22Rv1 (cell line): Measurements from ENCODE around the gene CLHC1.

ENCODE experiments used
- ZFX ChIP-seq: fragments of 450-650 bp; IDR thresholded peaks from 2 replicates; pipeline ENCODE4 v1.6.1; 2017; ENCODE audit warnings: antibody characterized with exemption, borderline replicate concordance
- TF ChIP-seq, protein P1 (sequence below): fragments of 450-650 bp; IDR thresholded peaks from 2 replicates; pipeline ENCODE4 v1.5.1; 2017; ENCODE audit warnings: mild to moderate bottlenecking

- TF ChIP-seq, protein P1, sequence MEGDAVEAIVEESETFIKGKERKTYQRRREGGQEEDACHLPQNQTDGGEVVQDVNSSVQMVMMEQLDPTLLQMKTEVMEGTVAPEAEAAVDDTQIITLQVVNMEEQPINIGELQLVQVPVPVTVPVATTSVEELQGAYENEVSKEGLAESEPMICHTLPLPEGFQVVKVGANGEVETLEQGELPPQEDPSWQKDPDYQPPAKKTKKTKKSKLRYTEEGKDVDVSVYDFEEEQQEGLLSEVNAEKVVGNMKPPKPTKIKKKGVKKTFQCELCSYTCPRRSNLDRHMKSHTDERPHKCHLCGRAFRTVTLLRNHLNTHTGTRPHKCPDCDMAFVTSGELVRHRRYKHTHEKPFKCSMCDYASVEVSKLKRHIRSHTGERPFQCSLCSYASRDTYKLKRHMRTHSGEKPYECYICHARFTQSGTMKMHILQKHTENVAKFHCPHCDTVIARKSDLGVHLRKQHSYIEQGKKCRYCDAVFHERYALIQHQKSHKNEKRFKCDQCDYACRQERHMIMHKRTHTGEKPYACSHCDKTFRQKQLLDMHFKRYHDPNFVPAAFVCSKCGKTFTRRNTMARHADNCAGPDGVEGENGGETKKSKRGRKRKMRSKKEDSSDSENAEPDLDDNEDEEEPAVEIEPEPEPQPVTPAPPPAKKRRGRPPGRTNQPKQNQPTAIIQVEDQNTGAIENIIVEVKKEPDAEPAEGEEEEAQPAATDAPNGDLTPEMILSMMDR, result no peak
- no peak for TF ChIP-seq ZFX
These were observed 7.9 kb downstream of the CLHC1 start for GRCh38 chr2:55223958-55224760.
